Measurements from ENCODE around the gene AKAP11. TPM values are rescaled to one million over a fixed set of nuclear protein-coding genes. Genes with fewer than 3 reads are reported as not detected.

AKAP11 gene
- total RNA-seq, 4 donors from 2014 or later, result 30.9 to 49.8 (median 34.7) TPM

DNA sequence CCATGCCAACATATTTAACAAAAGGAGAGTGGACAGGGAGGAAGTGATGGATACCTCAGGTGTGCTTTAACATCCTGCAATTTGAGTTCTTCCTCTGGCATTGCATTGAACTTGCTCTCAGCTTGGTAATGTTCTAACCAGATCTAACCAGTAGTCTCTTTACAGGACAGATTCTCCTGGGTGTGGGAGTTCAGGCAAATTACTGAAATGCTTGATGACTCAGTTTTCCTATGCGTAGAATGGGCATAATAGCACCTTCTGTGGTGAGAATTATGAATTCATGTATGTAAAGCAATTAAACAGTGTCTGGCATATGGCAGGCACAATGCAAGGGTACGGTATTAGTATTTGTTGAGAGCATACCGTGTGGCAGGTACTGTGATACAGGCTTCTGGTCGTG lies 3.6 kb downstream of the AKAP11 start:
- Histone ChIP-seq H3K27ac (no peak overlapping the region), H3K36me3 (no peaks in the 10 kb centered on the region), H3K4me3 (replicated peaks in 1 of 3) (no peak overlapping the region), H3K9me3 (no peaks in the 10 kb centered on the region), H3K27me3 (no peaks in the 10 kb centered on the region), H3K4me1 (peaks cover 3 to 6% of the 10 kb centered on the region in 2 donors)
- 97% methylated on average over 4 of the region's 4 CpGs for WGBS, 2 donors
- TF ChIP-seq, protein P1, sequence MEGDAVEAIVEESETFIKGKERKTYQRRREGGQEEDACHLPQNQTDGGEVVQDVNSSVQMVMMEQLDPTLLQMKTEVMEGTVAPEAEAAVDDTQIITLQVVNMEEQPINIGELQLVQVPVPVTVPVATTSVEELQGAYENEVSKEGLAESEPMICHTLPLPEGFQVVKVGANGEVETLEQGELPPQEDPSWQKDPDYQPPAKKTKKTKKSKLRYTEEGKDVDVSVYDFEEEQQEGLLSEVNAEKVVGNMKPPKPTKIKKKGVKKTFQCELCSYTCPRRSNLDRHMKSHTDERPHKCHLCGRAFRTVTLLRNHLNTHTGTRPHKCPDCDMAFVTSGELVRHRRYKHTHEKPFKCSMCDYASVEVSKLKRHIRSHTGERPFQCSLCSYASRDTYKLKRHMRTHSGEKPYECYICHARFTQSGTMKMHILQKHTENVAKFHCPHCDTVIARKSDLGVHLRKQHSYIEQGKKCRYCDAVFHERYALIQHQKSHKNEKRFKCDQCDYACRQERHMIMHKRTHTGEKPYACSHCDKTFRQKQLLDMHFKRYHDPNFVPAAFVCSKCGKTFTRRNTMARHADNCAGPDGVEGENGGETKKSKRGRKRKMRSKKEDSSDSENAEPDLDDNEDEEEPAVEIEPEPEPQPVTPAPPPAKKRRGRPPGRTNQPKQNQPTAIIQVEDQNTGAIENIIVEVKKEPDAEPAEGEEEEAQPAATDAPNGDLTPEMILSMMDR (IDR thresholded peaks at IDR 0.05), result no peak
- no peak for TF ChIP-seq POLR2A (IDR thresholded peaks at IDR 0.05)
- DNase-seq, result no peak
- intact Hi-C loops (cut with DNase I), result no loop called here

DNA sequence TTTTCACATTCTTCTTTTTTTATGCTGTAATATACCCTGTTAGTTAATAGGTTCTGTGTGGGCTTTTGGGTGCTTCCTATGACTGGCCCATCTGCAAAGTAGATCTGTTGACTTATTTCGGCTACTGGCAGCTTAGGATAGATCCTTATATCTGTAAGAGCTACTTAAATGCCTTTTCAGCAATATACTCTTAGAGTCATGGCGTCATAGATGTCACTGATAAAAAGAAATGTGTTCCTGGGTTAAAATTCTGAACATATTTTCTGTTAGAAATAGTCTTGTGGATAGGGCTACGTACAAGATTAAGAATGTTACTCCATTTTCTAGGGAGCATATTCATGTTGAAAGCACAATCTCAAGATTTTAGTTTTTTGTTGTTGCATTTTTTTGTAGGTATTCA lies 4.7 kb downstream of the AKAP11 start:
- no peak overlapping the region for H3K27ac ChIP-seq
- no peak for DNase-seq
- no peak for TF ChIP-seq POLR2A (IDR thresholded peaks at IDR 0.05)
- TF ChIP-seq, protein P1 (IDR thresholded peaks at IDR 0.05), result no peak
- intact Hi-C loops (cut with DNase I), result no loop called here
- H3K4me3 ChIP-seq (replicated peaks in 1 of 3), result no peak overlapping the region
- 89 to 91% methylated on average over 3 of the region's 3 CpGs for WGBS, 2 donors
- no peaks in the 10 kb centered on the region for H3K36me3 ChIP-seq
- no peaks in the 10 kb centered on the region for H3K9me3 ChIP-seq
- H3K4me1 ChIP-seq, result peaks cover 3 to 6% of the 10 kb centered on the region in 2 donors
- no peaks in the 10 kb centered on the region for H3K27me3 ChIP-seq

DNA sequence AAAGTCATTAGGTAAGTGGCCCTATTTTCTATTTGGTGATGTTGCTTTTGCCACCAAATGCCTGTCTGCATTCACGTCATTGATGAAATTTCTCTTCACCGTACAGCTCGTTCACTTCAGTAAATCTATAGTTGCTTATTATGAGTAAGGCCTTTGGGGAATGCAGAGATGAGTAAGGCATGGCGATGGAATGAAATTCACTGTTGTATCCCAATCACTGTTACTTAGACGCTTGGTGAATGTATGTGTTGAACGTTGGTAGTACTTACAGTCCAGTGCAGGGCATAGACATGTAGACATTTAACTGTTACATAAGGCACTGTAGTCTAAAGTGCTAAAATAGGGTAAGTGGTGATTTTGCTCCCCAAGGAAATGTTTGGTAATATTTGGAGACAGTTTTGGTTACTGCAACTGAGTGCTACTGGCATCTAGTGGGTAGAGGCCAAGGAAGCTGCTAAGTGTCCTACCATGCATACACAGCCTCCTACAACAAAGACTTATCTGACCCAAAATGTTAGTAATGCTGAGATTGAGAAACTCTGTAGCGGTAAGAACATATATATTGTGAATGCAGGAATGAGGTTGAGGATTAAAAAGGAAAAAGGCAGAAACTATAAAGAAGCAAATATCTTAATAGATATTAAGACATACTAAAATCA lies 5.8 kb downstream of the AKAP11 start:
- H3K27me3 ChIP-seq, result no peaks in the 10 kb centered on the region
- H3K9me3 ChIP-seq, result no peaks in the 10 kb centered on the region
- intact Hi-C loops (cut with DNase I), result no loop called here
- TF ChIP-seq, protein P1 (IDR thresholded peaks at IDR 0.05), result no peak
- no peak for TF ChIP-seq POLR2A (IDR thresholded peaks at IDR 0.05)
- no peak overlapping the region for H3K27ac ChIP-seq
- no peaks in the 10 kb centered on the region for H3K36me3 ChIP-seq
- H3K4me3 ChIP-seq (replicated peaks in 1 of 3), result no peak overlapping the region
- WGBS, 2 donors, result 94 to 96% methylated on average over 7 of the region's 7 CpGs
- DNase-seq, result no peak
- peaks cover 3 to 6% of the 10 kb centered on the region in 2 donors for H3K4me1 ChIP-seq

DNA sequence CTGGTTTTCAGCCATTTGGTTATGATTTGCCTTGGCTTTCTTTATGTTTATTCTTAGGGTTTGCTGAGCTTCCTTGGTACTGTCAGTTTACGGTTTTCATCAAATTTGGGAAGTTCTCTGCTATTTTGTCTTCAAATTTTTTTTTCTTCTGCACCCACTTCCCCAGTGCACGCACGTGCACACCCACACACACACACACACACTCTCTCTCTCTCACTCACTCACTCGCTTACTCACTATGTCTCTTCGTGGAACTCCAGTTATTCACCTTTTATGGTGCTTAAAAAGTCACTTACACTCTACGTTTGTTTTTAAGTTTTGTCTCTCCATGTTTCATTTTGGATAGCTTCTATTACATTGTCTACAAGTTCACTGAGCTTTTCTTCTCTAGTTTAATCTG lies 7.1 kb downstream of the AKAP11 start:
- 89 to 93% methylated on average over 6 of the region's 6 CpGs for WGBS, 2 donors
- intact Hi-C loops (cut with DNase I), result no loop called here
- TF ChIP-seq POLR2A (IDR thresholded peaks at IDR 0.05), result no peak
- TF ChIP-seq, protein P1 (IDR thresholded peaks at IDR 0.05), result no peak

DNA sequence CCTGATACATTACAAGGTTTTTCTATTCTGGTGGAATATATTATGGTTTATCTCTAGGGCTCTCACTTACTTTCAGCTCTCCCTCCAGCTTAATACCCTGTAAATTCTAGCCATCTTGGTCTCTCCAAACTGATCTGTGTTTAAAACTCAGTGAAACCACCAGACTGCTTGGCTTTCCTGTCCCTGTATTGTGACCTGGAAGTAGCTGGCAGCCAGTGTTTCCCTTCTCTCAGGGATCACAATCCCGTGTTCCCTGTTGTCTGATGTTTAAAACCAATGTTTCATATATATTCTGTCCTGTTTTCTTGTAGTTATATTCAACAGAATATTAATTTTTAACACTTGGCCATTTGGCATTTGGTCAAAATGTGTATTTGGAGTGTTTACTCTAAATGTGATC lies 8.0 kb downstream of the AKAP11 start:
- Histone ChIP-seq H3K4me1 (no peaks in the 10 kb centered on the region), H3K27ac (no peak overlapping the region), H3K36me3 (no peaks in the 10 kb centered on the region), H3K4me3 (replicated peaks in 1 of 3) (no peak overlapping the region), H3K27me3 (no peaks in the 10 kb centered on the region), H3K9me3 (no peaks in the 10 kb centered on the region)
- intact Hi-C loops (cut with DNase I), result no loop called here
- TF ChIP-seq, protein P1 (IDR thresholded peaks at IDR 0.05), result no peak
- TF ChIP-seq POLR2A (IDR thresholded peaks at IDR 0.05), result no peak
- no peak for DNase-seq
- 56 to 72% methylated on average over 1 of the region's 1 CpG for WGBS, 2 donors

More for the DNA sequence above, 7.1 kb downstream of the AKAP11 start:
- Histone ChIP-seq H3K4me3 (replicated peaks in 1 of 3) (no peak overlapping the region), H3K27ac (no peak overlapping the region), H3K36me3 (no peaks in the 10 kb centered on the region), H3K27me3 (no peaks in the 10 kb centered on the region), H3K4me1 (peaks cover 0 to under 1% of the 10 kb centered on the region in 2 donors), H3K9me3 (no peaks in the 10 kb centered on the region)
- no peak for DNase-seq
